ENCODE measurements around the gene FBXO42. TPM values are rescaled to one million over a fixed set of nuclear protein-coding genes. Genes with fewer than 3 reads are reported as not detected.

FBXO42 gene
- total and polyA plus RNA-seq, 2 of the 4 experiments (the other 2 are of a cell fraction), result 12.0 to 18.8 TPM

- Histone ChIP-seq H3K4me3 (ENCODE audit: insufficient read depth, low read depth, low read length) (no peak overlapping the region), H2BK15ac (ENCODE audit: low read depth, low read length) (peak overlapping the region; percentile 99), H2BK120ac (ENCODE audit: low read depth, low read length) (peak overlapping the region; percentile 95), H3K36me3 (ENCODE audit: control insufficient read depth, insufficient read depth, low read length) (peaks cover 4% of the 10 kb centered on the region), H2BK5ac (ENCODE audit: low read depth, low read length, poor library complexity, severe bottlenecking) (peak overlapping the region; percentile 96), H3K4me2 (ENCODE audit: low read depth, low read length) (peak overlapping the region; percentile 18; the same call in 1 of the 2 replicates), H3K23ac (ENCODE audit: low read depth, low read length) (peak overlapping the region; percentile 81), H3K4me1 (ENCODE audit: control insufficient read depth, insufficient read depth, low read length) (peaks cover 10% of the 10 kb centered on the region), H4K8ac (ENCODE audit: low read depth in 2 of 2, low read length in 2 of 2) (peak overlapping the region; percentile 81 to 97; a peak in 3 of 4 replicates), H3K4ac (ENCODE audit: low read depth, low read length) (peak overlapping the region; percentile 92), H3K56ac (ENCODE audit: extremely low read depth, insufficient read depth, low read length) (peak overlapping the region; percentile 89), H3K9me1 (ENCODE audit: insufficient read depth, low read length) (peaks cover 13% of the 10 kb centered on the region; the same call in 1 of the 2 replicates), H3K14ac (replicated peaks; ENCODE audit: low read depth, low read length) (peak overlapping the region; percentile 70), H3K79me1 (ENCODE audit: low read depth in 1 of 2, low read length in 2 of 2) (peaks cover 42 to 68% of the 10 kb centered on the region in 2 experiments), H2BK20ac (ENCODE audit: low read depth, low read length) (peak overlapping the region; percentile 80), H3K27me3 (ENCODE audit: control insufficient read depth, insufficient read depth, low read length) (no peaks in the 10 kb centered on the region), H3K9me3 (ENCODE audit: control insufficient read depth, insufficient read depth, low read length) (no peaks in the 10 kb centered on the region), H2AFZ (replicated peaks; ENCODE audit: low read length, poor library complexity) (no peak overlapping the region), H4K20me1 (ENCODE audit: insufficient read depth, low read length) (peaks cover 3% of the 10 kb centered on the region; the same call in 1 of the 2 replicates), H2AK5ac (ENCODE audit: low read depth, low read length) (peak overlapping the region; percentile 97), H4K5ac (ENCODE audit: low read depth, low read length) (peak overlapping the region; percentile 96; the same call in 1 of the 2 replicates), H3K27ac (ENCODE audit: insufficient read depth, low read length) (peak overlapping the region; percentile 84), H4K91ac (ENCODE audit: insufficient read depth, low read depth, low read length) (peak overlapping the region; percentile 96), H3K18ac (ENCODE audit: low read depth, low read length) (peak overlapping the region; percentile 92; the same call in 1 of the 2 replicates), H2AK9ac (replicated peaks; ENCODE audit: low read depth, low read length, poor library complexity) (no peak overlapping the region), H3K9ac (ENCODE audit: low read depth, low read length) (no peak overlapping the region; the same call in 1 of the 2 replicates)
- ATAC-seq (ENCODE audit: low read depth) (peak; percentile 85), DNase-seq (peak; percentile 81)
- no CpG with 5 or more reads among the region's 1 CpG for WGBS, 2 experiments (ENCODE audit: extremely low coverage in 2 of 2, insufficient read length in 1 of 2)
- intact Hi-C loops (cut with micrococcal nuclease) (loop anchor here (5.0 to 10.0 kb wide), 2 partner anchors 56 to 94 kb away; partner anchors contain the start of gene FBXO42), dilution Hi-C loops (cut with HindIII; ENCODE audit: low sequenced_read_pairs, unreplicated experiment) (no loop called here), in situ Hi-C loops (cut with MboI; ENCODE audit: low sequenced_read_pairs) (no loop called here)
- POLR2A ChIA-PET (ENCODE audit: unreplicated experiment), result no interaction called here
- TF ChIP-seq RCOR1 (IDR thresholded peaks at IDR 0.05; ENCODE audit: insufficient replicate concordance, low read length), result no peak
- TF ChIP-seq MAZ (IDR thresholded peaks at IDR 0.05; ENCODE audit: borderline replicate concordance, low read depth, low read length), result no peak
- no peak for TF ChIP-seq RAD21 (IDR thresholded peaks at IDR 0.05; ENCODE audit: low read length)
- no peak for TF ChIP-seq POLR2A (IDR thresholded peaks at IDR 0.05; ENCODE audit: low read depth, low read length)
- TF ChIP-seq NFE2L2 (IDR thresholded peaks at IDR 0.05; ENCODE audit: low read depth, low read length), result no peak
- TF ChIP-seq RFX5 (IDR thresholded peaks at IDR 0.05; ENCODE audit: low read depth, low read length), result no peak
- no peak for TF ChIP-seq BHLHE40 (IDR thresholded peaks at IDR 0.05; ENCODE audit: low read depth, low read length)
- TF ChIP-seq CTCF (conservative IDR thresholded peaks at IDR 0.05; ENCODE audit: low read depth, low read length), result no peak
- TF ChIP-seq MXI1 (IDR thresholded peaks at IDR 0.05; ENCODE audit: borderline replicate concordance, low read depth, low read length), result no peak
- no peak for TF ChIP-seq USF2 (IDR thresholded peaks at IDR 0.05; ENCODE audit: low read depth, low read length)
- TF ChIP-seq MAFK (IDR thresholded peaks at IDR 0.05; ENCODE audit: low read depth, low read length), result no peak
- no peak for TF ChIP-seq ELK1 (IDR thresholded peaks at IDR 0.05; ENCODE audit: borderline replicate concordance, low read depth, low read length)
- TF ChIP-seq CHD1 (IDR thresholded peaks at IDR 0.05; ENCODE audit: low read depth, low read length), result no peak
- no peak for TF ChIP-seq SMC3 (IDR thresholded peaks at IDR 0.05; ENCODE audit: low read depth, low read length)
- TF ChIP-seq FOS (IDR thresholded peaks at IDR 0.05; ENCODE audit: low read depth, low read length), result no peak
- TF ChIP-seq CEBPB (IDR thresholded peaks at IDR 0.05; ENCODE audit: low read depth, low read length), result no peak
- CTCF ChIA-PET, result interaction anchor here (0.5 to 0.7 kb wide), 2 partner anchors 102 to 1217 kb away, joined by 3 read pairs; no protein-coding TSS in a partner anchor
- BruUV-seq (replicated peaks), result no TSS peak
These were observed 91.5 kb downstream of the FBXO42 start for GRCh38 chr1:16260814-16261213.

Measured in IMR-90 (cell line).